ENCODE data around the gene TGFBR3. TPM values are rescaled to one million over a fixed set of nuclear protein-coding genes. Genes with fewer than 3 reads are reported as not detected.
A peak's percentile ranks its signal among the peaks of the same experiment; 100 is the strongest.

TGFBR3 gene
- total RNA-seq, 1 experiment from 2014 or later, result 2.1 TPM

GRCh38 chr1:91711504-91712247 is 174.3 kb downstream of the TGFBR3 start:
- no peak for DNase-seq (ENCODE audit: low read depth)

GRCh38 chr1:91710261-91710660 is 175.7 kb downstream of the TGFBR3 start:
- no peak for DNase-seq (ENCODE audit: low read depth)

- DNase-seq (ENCODE audit: low read depth), result no peak
Measured at GRCh38 chr1:91708691-91709090, 177.3 kb downstream of the TGFBR3 start.

- DNase-seq (ENCODE audit: low read depth), result no peak
Measured at GRCh38 chr1:91707890-91708218, 178.1 kb downstream of the TGFBR3 start.

- no peak for DNase-seq (ENCODE audit: low read depth)
Measured at GRCh38 chr1:91707114-91707889, 178.6 kb downstream of the TGFBR3 start.

GRCh38 chr1:91706140-91706957 is 179.6 kb downstream of the TGFBR3 start:
- DNase-seq (ENCODE audit: low read depth), result no peak

GRCh38 chr1:91704746-91705145 is 181.2 kb downstream of the TGFBR3 start:
- DNase-seq (ENCODE audit: low read depth), result no peak

- DNase-seq (ENCODE audit: low read depth), result no peak
Measured at GRCh38 chr1:91703095-91703494, 182.9 kb downstream of the TGFBR3 start.

GRCh38 chr1:91701472-91701869 is 184.5 kb downstream of the TGFBR3 start:
- no peak for DNase-seq (ENCODE audit: low read depth)

GRCh38 chr1:91700771-91701471 is 185.0 kb downstream of the TGFBR3 start:
- no peak for DNase-seq (ENCODE audit: low read depth)

GRCh38 chr1:91700332-91700731 is 185.6 kb downstream of the TGFBR3 start:
- DNase-seq (ENCODE audit: low read depth), result peak; percentile 19

GRCh38 chr1:91699339-91699974 is 186.5 kb downstream of the TGFBR3 start:
- DNase-seq (ENCODE audit: low read depth), result no peak

GRCh38 chr1:91697861-91698260 is 188.1 kb downstream of the TGFBR3 start:
- no peak for DNase-seq (ENCODE audit: low read depth)

GRCh38 chr1:91697416-91697815 is 188.5 kb downstream of the TGFBR3 start:
- DNase-seq (ENCODE audit: low read depth), result no peak

GRCh38 chr1:91696321-91696720 is 189.6 kb downstream of the TGFBR3 start:
- no peak for DNase-seq (ENCODE audit: low read depth)

GRCh38 chr1:91693557-91693956 is 192.4 kb downstream of the TGFBR3 start:
- DNase-seq (ENCODE audit: low read depth), result no peak

GRCh38 chr1:91691525-91691924 is 194.4 kb downstream of the TGFBR3 start:
- DNase-seq (ENCODE audit: low read depth), result no peak

- no peak for DNase-seq (ENCODE audit: low read depth)
Measured at GRCh38 chr1:91689641-91690481, 196.1 kb downstream of the TGFBR3 start.

- DNase-seq (ENCODE audit: low read depth), result no peak
Measured at GRCh38 chr1:91687452-91687851, 198.5 kb downstream of the TGFBR3 start.

GRCh38 chr1:91685994-91686393 is 200.0 kb downstream of the TGFBR3 start:
- DNase-seq (ENCODE audit: low read depth), result no peak
